ENCODE measurements around the gene MAPRE3.

The MAPRE3 gene

DNA sequence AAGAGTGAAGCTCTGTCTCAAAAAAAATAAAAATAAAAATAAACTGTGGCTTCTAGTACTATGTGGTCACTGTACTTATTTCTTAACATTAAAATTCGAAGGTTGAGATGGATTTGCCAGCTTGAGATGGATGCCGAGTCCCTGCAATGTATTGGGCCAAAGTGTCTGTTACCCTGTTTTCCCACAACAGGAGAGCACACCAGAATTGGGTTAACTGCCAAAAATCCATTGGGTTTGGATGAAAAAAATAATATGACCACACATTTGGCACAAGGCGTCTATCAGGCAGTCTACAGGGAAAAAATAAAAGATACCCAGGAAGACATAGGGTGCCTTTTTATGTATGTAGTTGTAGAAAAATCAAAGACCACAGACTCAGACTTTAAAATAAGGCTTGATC, 19.2 kb upstream of the MAPRE3 start:
- DNase-seq = no peak

DNA sequence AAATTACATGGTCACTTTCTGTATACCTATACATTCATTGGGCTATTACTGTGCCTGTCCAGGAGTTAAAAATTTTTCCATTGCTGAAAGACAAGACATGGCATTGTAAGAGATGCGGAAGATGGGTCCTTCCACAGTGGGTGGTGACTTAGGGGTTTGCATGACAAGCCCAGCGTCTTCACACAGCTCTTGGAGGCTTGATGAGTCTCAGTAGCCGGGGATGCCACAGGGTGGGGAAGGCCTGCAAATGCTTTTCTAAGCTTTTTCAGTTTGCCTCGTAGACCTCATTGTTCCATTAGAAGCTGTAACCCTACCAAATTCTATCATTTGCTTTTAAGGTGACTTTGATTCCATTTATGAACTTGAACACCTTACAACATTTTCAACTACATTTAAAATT, 18.1 kb upstream of the MAPRE3 start:
- DNase-seq = no peak

- DNase-seq = no peak
Observed at GRCh38 chr2:26954135-26954534, 16.3 kb upstream of the MAPRE3 start.

GRCh38 chr2:26957041-26957440, 13.4 kb upstream of the MAPRE3 start:
- DNase-seq = no peak

GRCh38 chr2:26957534-26957933, 12.9 kb upstream of the MAPRE3 start:
- DNase-seq = no peak

DNA sequence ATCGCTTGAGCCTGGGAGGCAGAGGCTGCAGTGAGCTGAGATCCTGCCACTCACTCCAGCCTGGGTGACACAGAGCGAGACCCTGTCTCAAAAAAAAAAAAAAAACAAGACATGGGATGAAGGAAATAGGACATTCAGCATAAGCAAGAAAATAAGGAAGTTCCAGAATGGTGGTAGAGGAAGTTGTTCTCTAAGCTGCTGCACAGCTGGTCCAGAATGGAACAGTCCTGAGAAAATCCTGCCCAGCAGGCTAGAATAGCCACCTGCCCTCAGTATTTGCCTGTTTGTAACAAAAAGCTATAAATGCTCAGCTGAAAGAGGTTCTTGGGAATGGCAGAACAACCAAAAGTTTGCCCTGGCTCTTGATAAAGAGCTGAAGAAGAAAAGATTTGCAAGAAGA, 11.1 kb upstream of the MAPRE3 start:
- DNase-seq = no peak

GRCh38 chr2:26964446-26965130, 5.8 kb upstream of the MAPRE3 start:
- DNase-seq = no peak

- no peak for DNase-seq
Observed at GRCh38 chr2:26968001-26968400, 2.4 kb upstream of the MAPRE3 start.

GRCh38 chr2:26969077-26969844, 1.2 kb upstream of the MAPRE3 start:
- DNase-seq = no peak

DNA sequence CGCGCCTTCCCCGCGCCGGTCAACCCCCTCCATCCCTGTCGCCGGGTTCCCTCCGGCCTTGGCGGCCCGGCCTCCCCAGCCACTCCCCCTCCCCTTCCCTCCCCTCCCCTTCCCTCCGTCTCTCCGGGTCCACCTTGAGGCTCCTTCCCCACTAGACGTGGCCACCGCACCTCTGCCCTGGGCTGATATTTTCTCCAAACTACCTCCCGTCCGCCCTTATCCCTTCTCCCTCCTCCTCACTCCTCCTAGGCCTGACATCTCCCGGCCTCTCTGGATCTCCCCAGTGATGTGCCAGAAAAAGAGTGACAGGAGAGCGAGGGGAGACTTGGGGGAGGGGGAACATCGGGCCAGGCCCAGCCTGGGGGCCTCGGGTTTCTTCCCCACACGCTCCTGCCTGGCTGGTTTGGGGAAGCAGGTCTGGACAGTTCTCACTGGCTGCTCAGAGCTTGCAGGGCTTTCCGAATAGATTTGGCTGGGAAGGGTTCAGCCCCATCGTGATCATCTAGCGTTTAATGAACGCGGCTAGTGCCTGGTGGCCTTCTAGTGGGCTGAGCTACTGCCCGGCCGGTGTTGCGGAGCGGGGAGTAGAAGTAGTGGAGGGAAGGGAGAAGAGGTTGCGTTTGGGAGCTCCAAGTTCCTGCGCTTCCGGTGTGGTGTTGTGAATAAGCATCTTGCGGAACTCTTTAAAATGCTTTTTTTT, 641 bp downstream of the MAPRE3 start:
- no peak for DNase-seq

DNA sequence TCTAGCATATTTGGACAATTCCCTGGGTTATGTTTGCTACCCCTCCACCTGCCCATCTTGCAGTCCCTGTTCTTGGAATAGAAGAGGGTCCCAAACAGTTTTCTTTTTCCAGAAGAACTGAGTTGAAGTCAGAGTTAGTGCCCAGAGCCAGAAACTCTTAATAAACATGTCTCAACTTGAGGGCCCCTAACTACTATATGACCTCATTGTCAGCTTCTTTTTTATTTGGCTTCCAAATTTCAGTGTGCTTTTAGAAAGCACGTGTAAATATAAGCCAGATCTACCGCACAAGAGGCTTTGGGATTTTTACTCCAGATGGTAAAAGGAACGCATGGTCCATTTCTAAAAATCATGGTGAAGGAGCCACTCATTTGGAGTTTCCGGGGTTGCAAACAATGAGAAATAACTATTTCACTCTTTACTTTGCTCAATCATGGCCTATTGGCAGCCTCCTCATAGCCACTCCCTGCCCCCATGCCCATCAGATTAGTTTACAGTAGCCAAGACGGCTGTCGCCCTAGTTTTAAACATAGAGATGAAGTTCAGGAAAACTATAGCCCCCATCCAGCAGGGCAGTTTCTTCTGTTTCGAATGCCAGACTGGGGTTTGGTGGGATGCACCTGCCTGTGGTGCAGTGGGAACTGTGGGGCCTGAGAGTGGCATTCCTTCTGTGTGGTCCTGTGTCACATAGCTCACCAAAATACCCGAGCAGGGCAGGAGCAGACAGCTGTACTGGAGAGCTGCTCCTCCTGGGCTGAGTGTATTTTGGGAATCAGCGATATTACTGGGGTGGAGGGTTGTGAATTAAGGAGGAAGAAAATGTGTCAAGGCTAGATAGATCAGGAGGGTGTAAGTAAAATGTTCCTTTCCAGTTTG, 1.7 kb downstream of the MAPRE3 start:
- no peak for DNase-seq

GRCh38 chr2:26974352-26974751, 3.9 kb downstream of the MAPRE3 start:
- no peak for DNase-seq

DNA sequence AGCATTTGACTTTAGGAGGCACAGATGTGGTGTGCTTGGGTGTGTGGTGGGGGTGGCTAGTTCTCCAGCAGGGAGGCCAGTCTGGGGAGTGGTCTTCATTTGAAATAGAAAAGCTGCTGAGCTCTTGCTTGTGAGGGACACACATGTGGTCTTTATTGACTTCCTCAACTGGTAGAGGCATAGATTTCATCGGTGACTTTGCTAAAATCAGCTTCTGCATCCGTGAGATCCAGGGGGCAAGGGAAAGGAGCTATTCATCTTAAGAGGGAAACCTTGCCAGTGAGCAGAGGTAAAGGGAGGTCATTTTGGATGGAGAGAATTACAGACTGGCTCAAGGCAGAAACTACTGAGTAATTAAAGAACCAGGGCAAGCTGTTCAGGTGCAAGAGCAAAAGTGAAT, 4.7 kb downstream of the MAPRE3 start:
- no peak for DNase-seq

GRCh38 chr2:26975656-26976055, 5.2 kb downstream of the MAPRE3 start:
- no peak for DNase-seq

GRCh38 chr2:26976237-26976636, 5.8 kb downstream of the MAPRE3 start:
- no peak for DNase-seq

DNA sequence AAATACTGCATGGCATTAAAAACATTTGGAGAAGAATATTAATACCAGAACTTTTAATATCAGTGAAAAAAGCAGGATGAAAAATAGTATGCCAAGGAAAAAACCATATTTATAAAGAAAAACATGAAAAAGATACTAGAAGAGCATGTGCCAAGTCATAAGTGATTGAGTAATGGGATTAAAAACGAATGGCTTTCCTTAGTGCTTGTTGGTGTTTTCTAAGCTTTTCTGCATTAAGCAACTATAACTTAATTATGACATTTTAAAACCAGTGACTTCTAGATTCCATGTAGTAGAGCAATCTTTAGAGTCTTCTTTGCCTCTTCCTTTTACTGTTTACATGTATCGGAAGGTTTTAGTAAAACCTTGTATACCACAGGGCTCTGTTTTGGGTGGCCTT, 6.6 kb downstream of the MAPRE3 start:
- no peak for DNase-seq

DNA sequence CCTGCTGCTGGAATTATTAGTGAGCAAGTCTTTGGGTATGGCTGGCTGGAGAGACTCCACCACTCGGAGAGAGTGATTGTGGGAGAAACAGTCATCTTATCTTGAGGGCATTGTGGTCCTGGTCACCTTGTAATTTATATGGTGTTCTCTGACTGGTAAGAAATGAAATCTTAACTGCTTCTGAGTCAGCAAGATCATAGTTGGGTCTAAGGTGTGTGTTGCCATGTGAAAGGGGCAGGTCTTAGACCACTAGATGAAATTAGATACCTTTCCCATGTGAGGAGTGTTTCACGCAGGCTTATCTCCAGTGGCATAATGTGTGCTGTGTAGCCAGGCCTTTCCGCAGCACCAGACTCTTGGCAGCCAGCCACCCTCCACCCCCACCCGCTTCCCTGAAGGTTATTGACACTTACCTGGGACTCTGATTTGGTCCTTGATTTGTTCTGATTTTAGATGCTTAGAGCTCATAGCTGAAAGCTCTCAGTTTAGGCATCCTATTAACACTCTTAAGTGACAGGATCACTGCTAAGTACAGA, 7.7 kb downstream of the MAPRE3 start:
- DNase-seq = peak; percentile 26

GRCh38 chr2:26979741-26980140, 9.3 kb downstream of the MAPRE3 start:
- DNase-seq = no peak

DNA sequence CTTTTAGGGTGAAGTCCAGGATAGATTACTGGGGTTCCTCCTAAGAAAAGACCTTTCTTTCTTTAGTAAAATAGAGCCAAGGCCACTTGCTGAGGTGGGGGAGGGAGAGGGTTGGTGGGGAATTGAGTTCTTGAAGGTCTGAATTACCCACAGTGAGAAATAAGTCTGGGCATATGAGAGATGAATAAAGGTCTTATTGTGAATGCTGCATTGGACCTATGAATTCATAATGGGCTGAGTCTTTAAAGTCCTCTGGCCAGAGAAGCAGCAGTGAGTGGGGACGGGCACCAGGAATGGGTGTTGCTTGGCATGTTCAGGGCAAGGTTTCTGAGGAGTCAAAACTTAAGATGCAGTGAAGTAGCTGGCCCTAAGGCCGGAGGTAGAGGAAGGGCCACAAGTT, 10.5 kb downstream of the MAPRE3 start:
- no peak for DNase-seq

- peak; percentile 57 for DNase-seq
Observed at GRCh38 chr2:26982102-26982742, 11.8 kb downstream of the MAPRE3 start.

DNA sequence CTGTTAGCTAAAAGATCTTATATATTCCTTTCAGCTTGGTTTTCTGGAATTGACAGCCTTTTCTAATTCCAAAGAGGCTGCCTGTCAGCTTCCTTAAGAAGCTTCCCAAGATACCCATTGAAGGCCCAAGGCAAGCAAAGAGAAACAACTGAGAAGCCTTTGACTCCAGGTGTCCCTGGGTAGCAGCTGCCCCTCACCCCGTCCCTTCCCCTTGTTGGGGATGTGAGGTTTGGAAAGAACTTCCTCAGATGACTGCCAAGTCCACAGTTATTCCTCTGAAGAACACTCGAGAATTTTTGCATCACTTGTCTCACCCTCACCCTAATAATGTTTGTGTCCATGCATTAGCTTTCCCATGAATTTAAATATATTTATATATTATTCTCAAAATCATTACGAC, 13.3 kb downstream of the MAPRE3 start:
- DNase-seq = no peak

DNA sequence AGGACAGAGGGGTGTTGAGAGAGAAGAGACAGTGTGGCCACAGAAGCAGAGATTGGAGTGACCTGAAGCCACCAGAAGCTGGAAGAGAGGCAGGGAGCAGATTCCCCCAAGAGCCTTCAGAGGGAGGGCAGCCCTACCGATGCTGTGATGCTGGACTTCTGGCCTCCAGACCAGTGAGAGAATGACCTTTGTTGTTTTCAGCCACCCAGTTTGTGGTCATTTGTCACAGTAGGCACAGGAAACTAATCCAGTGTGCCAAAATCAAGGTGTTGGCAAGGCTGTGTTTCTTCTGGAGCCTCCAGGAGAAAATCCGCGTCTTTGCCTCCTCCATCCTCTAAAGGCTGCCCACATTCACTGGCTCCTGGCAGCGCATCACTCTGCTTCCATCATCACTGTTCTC, 15.4 kb downstream of the MAPRE3 start:
- no peak for DNase-seq

Data from NCI-H1436 (cell line).